ENCODE results near the gene WDR86.

WDR86 gene

DNA sequence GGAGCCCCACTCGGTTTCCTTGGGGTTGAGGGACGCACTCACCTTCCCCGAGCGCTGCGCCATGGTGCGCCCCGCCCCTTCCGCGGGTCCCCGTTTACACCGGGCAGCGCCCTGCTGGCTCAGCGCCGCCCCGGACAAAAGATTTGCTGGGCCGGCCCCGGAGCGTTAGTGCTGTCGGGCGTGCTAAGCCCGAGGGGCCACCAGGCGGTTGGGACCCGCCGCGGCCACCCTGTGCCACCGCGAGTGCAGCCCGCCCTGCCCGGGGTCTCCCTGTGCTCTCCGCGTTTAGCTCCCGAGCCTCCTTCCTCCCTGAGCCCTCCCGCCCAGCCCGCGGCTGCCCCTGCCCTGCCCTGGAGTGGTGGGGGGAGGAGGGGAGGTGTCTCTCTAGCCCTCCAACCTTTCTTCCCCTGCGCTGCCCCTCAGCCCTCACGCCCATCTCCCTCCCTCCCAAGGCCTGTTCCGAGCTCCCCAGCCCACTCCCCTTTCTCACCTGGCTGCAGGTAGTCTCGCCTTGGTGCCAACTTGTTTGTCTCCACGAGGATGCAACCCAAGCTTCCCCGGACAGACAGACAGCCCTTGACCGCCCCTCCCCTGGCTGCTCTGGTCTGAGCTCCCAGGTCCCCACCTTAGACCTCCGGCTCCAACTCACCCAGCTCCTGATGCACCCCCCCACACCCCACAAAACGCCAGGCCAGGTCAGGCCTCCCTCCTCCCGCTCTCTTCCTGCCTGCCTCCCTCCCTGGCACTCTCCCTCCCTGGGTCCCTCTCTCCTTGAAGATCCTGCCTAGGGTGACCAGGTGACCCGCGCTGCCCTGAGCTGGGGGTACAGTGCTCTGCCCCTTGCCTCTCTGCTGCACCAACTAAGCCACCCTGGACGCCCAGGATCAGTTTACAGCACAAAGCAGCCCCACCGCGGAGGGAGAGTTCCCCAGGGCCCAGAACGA is 30.3 kb upstream of the WDR86 start, which contains the start of gene CRYGN:
Gene CRYGN (minus strand): TSS at position 287 of the 944 bp plus-strand sequence. CDS start 224 bp downstream, at position 63.
- DNase-seq = no peak

DNA sequence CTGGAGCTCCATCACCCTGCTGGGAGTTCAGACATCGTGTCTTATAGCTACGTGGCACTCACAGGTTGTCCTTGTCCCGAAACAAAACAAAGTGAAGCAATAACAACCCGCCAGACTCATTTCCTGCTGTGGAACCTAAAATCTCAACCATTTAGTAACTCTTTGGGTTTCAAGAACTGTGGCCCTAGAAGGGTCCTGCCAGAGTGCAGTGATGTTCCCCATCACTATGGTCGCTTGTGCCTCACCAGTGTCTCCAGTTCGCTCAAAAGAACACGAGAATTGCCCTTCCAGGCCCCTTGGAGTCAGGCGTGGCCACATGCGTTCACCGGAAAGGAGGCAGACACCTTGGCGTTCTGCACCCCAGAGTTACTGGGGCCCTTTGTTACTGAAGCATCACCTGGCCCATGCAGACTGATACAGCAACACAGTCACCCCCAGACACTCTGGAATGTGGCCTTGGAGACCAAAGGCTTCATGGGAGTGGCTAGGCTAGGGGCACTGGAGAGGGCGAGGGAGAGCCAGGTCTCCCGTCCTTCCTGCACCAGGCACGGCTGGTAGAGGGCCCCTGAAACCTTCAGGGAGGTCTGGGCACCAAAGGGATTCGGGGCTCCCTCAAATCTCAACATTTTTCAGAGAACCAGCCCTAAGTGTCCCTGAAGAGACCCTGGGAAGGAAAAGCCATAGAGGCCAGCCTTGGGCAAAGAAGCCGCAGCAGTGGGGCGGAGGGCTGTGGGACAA is 29.2 kb upstream of the WDR86 start:
- DNase-seq = no peak

DNA sequence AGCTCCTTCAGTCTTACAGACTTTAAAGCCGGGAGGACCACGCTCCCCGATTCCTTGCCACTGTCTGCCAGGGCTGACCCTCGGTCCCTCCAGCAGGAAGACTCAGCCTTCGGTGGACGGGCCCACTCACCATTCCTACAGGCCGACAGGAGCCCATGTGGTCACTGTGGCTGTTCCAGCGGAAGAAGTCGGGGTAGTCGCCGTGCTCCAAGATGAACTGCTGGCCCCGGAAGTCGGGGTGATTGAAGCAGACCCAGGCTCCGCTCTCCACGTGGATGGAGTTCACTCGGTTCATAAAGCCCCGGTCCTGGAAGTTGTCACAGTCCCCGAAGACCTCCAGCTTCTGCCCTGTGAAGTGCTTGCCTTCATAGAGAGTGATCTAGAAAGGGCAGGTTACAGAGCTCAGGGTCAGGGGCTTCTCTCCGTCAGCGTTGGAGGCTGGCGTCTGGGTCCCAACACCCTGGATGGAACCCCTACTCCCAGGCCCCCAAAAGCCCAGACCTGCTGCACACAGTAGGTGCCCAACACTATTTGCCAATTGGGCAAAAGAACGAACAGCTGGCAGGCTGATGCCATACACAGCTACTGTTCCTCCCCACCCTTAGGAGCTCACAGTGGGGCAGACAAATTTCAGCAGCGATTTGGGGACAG is 28.2 kb upstream of the WDR86 start:
- DNase-seq = no peak

DNA sequence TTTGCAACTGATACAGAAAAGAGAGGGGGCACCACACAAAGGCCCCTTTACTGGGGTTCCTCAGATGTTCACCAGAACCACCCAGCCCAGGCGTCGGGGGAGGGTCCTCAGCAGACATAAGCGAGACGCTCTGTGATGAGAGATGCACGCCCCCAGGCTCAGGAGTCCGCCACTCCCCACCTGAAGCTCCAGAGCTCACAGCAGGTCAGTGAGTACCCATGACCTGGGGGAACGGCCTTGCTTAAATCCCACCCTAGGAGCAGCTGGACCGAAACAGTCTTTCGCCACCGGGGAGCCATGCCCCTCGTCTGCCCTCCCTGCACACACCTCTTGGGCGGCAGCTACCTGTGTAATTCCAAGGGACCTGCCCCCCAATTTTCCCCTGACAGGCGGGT is 27.3 kb upstream of the WDR86 start:
- no peak for DNase-seq

DNA sequence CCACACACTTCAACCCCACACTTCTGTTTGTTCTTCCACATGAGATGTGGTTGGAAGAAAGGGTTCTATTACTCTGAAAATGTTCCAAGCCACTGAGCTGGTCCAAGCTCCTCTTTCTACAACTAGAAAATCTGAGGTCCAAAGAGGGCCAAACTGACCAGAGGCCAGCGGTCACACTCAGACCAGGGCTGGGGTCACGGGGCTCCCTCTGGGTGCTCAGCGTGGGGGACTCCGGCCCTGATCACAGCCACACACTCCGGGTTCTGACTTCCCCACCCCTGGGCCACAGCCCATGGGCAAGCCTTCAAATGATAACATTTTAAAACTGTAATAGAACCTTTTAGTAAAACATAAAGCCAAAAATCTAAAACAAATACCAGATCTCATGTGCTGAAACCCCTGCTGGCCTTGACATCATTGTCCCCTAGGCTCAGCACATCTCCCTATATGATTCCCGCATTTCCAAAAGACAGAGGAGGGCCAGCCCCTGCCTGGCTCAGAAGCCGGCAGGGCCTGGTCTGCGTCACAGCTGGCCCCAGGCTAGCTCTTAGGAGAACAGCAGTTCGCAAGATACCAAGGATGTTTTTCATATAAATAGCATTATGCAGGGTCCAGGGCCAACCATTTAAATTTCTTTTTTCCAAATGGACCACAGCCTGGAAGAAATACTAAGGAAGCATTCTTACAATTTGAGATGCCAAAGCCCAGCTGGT is 26.8 kb upstream of the WDR86 start:
- DNase-seq = no peak

DNA sequence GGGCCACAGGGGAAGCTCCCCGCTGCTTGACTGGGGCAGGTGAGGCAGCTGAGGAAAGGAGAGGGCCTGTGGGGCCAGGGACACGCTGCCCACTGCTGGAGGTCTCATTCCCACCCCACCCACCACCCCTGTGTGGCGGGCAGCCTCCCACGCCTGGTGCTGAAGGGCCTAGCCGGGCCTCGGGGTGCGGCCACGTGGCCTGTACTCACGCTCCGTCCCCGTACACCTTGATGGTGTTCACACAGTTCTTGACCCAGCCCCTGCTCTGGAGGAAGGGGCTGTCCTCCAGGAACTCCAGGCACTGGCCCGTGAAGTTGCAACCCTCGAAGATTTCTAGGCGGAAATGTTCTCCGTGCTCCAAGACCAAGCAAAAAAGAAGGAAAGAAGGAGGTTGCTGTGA is 26.1 kb upstream of the WDR86 start:
- DNase-seq = no peak

DNA sequence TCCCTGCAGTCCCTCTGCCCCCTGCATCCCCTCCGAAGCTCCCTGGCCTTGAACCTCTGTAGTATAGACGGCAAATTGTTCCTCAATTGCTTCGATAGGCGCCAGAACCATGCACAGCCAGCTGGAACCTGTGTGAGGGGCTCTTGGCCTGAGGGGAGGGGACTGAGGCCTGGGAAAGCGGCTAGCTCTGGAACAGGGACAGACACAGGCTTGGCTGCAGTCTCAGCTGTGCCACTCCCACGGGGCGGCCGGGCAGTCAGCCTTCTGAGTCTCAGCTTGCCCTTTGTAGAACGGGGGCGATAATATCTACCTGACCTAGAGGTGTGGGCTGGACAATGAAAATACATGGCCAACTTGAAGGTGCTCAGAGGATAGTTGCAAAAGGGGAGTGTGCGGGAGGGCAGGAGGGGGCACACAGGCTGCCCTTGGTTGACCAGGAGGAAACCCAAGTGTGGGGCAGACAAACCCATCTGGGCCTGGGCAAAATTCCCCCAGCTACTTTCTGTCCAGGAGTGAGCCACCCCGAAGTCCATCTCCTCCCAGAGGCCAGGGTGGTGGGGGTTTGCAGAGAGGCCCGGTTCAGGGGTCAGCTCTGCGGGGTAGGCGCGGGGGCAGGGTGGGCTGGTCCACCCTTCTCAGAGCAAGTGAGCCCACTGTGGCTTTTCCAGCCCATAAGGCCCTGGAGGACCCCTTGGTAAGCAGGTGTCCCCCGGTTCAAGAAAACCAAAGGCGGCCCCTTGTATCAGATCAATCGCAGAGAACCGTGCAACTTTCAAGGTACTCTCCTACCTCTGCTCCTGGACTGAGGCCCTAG is 25.5 kb upstream of the WDR86 start:
- DNase-seq = no peak

DNA sequence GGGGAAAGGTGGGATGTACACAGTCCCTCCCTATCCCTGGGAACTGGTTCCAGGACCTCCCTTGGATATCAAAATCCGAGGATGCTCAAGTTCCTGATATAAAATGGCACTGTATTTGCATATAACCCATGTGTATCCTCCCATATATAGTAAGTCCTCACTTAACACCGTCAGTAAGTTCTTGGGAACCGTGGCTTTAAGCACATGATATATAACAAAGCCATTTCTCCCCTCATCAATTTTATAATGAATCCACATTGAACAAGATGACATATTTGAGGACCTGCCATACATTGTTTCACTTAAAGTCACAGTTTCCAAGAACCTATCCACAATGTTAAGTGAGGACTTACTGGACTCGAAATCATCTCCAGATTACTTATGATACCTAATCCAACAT is 24.7 kb upstream of the WDR86 start:
- no peak for DNase-seq

DNA sequence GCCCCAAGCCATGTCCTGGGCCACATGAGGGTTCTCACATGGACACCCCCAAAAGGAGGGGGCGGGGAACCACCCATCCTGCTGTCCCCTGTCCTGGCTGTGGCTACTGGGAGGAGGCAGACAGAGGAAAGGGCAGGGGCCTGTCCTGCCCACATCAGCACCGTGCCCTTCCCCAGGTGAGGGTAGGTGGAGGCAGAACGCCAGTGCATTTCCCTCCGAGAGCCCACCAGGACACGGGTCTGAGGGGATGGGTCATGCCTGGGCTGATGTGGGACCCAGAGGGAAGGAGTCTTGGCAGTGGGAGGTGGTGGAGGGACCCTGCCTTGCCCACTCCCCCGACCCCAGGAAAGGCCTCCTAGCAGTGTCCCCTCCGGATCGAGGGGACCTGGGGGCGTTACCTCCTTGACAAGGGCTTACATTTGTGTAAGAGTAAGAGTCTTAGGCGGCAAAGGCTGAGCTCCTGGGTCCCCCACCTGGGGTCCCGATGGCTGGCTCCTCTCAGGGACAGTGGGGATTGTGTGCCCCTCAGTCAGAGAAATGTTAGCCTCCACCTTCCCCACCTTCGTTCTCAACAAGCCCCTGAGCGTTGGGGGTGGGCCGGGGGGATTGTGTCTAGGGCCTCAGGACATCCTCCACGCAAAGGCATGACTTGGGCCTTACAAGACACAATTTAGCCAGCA is 24.0 kb upstream of the WDR86 start:
- no peak for DNase-seq

DNA sequence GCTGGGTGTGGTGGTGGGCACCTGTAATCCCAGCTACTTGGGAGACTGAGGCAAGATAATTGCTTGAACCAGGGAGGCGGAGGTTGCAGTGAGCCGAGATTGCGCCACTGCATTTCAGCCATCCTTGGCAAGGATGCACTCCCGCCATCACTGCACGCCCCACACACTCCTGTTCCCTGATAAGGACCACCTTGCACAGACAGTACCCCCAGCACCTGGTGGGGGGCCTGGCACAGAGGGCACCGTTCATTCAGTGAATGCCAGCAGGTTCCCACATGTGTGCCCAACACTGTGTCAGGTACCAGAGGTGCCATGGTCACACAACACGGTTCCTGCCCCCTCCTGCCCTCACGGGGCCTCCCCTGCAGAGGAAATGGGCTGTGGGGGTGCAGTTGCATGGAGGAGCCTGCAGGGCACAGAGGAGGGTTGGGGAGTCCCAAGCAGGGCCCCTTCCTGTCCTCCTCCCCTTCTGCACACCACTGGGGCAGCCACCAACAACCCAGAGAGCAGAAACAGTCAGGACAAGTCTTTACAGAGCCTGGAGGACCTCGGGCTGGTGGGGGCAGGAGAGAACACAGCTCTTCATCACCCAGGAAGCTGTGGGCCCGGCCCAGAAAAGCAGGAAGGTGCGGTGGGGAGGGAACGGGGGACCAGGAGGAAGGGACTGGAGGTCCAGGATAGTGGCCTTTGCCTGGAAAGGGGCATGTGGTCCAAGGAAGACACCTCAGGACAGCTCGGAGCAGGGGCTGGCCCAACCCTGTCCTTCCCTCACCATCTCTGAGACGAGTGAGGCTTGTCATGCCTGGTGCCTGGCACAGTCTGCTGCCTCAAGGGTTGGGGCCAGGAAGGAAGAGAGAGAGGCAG is 23.1 kb upstream of the WDR86 start:
- DNase-seq = no peak

DNA sequence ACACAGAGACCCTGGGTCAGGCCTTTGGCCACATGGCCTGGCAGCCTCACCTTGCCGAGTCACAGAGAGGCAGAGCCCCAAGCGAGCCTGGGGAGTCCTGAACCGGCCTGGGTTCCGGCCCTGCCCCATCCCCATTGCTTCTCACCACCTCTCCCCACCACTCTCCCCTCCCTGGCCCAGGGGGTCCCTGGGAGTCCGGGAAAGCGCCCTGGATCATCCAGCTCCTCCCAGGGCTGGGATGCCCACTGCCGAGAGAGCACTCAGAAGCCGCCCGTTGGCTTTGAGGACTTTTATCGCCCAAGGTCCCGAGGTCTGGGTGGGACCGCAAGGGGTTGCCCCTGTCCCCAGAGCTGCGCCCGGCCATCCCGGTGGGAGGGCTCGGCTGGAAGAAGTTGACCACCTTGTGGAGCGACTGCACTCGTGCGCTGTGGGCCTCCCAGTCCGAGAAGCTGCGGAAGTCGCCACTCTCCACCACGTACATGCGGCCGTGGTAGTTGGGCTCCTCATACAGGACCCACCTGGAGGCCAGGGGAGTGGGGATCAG is 22.0 kb upstream of the WDR86 start:
- DNase-seq = no peak

DNA sequence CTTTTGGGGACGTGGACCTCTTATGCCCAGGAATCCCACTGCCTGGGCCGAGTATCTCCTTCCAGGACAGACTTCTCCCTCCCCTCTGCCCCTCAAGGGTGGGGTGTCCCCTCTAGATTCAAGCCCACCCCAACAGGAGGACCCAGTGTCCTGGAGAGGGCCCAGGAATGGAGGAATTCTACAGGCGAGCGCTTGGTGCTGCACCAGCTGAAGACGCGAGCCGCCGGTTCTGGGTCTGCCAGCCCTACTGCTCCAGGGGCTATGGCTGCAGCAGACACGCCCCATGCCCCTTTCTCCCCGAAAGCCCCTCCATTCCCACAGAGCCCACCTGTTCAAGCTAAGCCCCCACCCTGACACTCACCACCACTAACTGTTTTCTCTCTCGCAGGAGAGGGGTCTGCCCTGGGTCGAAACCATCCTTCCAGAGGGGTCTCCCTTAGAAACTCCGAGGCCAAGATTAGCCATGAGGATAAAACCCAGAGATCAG is 21.5 kb upstream of the WDR86 start:
- no peak for DNase-seq

DNA sequence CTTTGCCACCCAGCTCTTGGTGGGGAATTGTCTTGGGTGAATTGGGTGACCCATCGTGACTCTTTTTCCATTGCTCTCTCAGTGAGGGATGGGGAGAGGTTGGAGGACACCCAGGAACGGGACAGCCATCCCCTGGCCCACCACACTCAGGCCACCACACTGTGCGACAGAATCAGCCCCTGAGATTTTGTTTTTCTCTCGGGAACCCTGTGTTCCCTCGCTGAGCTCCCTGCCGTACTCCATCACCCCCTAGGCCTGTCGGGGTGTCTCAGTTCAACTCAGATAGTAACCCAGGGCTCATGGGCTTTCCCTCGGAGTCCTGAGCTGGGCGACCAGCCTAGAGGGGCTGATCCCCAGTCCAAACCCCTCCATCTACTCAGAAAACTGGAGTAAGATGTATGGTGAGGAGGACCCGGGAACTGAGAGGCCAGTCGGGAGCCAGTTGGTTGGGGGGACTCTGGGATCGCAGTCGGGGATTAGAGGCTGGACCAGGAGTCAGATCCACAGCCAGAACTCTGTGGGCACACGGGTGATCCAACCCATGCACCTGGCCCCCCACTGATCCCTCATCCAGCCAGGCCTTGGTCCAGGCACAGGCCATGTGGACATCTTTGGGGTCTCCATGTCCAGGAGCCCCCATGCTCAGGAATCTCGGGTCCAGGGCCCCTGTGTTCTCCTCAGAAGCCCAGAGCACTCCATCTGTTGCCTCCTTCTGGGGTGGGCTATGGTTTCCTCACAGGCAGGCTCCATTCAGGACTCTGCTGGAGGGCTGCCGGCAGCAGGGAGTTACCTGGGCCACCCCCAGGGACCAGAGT is 20.8 kb upstream of the WDR86 start:
- no peak for DNase-seq

DNA sequence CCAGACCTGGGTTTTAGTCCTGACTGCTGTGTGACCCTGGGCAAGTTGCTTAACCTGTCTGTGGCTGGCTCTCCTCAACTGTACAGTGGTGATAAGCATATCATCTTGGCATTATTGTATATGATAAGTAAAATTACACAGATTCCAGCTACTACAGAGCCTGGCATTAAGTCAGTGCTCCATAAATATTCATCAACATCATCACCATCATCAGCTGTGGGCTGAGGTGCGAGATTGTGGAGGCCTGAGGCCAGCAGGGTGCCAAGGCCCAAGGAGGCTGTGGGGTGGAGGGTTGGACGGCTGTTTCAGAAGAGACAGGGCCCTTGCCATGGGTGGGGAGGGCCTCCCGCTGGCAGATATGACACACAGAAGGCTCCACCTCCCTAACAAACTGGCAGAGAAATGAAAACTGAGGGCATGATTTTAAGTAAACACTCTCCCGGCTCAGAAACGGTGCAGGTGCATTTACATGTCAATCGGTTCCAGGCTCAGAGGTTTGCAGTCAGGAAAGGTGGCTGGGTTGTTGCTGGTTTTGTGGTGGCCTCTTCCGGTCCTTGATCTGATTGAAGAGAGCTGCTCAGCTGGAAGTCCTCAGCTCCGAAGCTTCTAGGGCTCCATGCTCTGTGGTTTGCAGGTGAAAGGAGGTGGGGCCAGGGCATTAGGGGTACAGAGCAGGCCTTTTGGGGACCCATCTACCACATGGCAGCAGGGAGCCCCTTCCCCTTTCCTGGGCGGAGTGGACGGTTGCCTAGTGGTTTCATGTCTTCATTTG is 19.9 kb upstream of the WDR86 start:
- no peak for DNase-seq

DNA sequence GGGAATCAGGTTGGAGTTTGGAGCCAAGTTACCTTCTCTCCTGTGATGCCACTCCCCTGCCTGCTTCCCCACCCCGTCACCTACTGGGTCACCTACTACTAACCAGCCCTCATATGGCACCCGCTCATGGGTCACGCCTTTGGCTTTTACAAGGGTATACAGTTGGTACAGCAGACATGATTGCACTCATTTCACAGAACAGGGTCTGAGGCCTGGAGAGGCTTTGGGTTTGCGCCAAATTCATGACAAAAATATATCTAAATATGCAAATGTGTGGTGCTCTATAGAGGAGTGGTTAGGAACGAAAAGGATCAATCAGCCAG is 19.4 kb upstream of the WDR86 start:
- no peak for DNase-seq

DNA sequence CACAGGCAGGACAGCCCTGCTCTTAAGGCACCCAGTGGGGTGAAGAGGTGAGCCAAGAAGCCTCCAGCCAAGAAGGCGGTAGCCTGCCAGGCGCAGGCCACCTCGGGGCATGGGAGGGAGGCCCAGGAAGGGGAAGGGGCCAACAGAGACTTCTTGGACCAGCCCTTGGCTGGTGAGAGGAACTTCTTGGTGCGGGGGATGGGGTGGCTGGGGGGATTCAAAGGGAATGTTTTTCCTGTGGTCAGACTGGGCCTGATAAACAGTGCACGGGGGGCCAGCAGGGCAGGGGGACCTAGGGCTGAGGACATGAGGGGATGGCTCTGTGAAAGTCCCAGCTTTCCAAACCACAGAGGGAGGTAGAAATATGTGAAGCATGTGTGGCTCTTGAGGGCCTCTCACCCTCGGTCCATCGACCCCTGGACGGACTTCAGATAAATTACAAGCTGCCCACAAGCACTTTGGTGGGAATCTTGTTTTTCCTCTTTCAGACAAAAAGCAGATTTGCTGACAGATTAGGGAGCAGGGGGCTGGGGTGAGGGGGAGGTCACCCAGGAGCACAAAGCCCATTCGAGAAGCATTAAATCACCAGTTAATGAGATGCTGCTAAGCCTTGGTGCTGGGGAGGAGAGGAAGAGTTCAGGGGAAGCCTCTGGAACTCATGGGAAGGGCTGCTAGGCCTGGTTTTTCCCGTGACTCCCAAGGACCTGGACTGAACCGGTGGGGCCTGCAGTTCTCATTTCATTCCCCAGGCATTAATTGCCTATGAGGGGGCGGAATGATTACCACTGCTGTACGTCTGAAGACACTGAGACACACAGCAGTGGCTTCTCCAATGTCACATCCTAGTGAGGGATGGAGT is 18.8 kb upstream of the WDR86 start:
- DNase-seq = peak in 1 of 2 experiments; percentile 68

DNA sequence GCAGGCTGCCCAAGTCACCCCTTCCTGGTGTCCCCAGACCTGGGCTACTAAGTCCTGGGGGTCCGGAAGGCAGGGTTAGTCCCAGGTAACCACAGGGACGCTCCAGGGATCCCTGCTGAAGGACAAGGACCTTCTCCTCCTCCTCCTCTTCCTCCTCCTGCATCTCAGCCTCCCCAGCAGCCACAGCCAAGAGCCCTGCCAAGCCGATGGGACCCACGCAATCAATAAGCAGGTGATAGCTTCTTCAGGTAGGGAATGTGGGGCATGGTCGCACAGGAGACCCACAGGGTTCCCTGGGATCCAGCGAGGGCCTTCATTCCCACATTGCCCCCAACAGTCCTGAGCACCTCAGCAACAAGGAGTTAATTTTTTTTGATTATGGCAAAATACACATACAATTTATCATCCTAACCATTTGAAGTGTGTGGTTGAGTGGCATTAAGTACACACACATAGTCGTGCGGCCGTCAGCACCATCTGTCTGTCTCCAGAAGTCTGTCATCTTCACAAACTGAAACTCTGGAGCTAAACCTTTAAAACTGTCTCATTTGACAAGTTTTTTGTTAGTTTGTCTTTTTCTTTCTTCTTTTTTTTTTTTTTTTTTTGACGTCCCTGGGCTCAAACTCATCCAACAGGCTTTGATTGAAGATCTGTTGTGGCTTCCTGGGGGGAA is 18.0 kb upstream of the WDR86 start:
- DNase-seq = peak; percentile 38 to 68

Data from NCI-H446 (cell line).